Measurements from ENCODE around the gene TALDO1. TPM values are rescaled to one million over a fixed set of nuclear protein-coding genes. Genes with fewer than 3 reads are reported as not detected.

TALDO1 gene
- total and polyA plus RNA-seq, 2 of the 8 experiments (the other 6 are each of a cell fraction or from before 2014, with no cell fraction given): 265 to 308 TPM

DNA sequence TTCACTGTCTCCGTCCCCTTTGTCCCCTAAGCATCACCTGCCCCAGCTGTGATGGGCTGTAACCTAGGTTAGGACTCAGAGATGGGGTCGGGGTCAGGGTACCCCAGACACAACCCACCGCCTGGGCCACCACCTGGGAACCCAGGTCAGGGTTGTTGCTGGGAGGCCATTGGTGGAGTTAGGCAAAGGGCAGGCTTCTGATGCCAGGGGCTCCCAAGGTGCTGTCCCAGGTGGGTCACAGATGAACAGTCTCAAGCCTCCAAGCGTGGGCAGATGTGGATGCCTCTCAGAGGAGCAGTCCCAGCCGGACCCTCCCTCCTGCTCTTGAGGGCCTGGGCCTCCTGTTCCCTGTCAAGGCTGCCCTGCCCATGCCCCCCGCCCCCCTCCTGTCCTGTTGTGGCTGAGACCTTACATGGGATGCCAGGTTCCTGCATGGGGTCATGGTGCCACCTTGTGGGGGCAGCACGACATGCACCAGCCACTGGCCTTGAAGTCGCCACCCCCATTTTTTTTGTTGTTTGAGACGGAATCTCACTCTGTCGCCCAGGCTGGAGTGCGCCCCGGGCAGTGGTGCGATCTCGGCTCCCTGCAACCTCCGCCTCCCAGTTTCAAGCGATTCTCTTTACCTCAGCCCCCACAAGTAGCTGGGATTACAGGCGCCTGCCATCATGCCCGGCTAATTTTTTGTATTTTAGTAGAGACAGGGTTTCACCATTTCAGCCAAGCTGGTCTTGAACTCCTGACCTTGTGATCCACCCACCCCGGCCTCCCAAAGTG is 17.9 kb downstream of the TALDO1 start:
- no peak overlapping the region for H3K4ac ChIP-seq (replicated peaks; ENCODE audit: insufficient read length, low read depth, low read length)
- no peak overlapping the region for H3K18ac ChIP-seq (ENCODE audit: extremely low read depth, low read length)
- no peak overlapping the region; the same call in 1 of the 2 replicates for H2BK5ac ChIP-seq (ENCODE audit: low read depth, low read length)
- no peak overlapping the region for H3K9ac ChIP-seq (replicated peaks in 1 of 4; ENCODE audit: extremely low read depth in 1 of 4, low read depth in 3 of 4, low read length in 3 of 4)
- no peak overlapping the region for H4K5ac ChIP-seq (ENCODE audit: insufficient read length, low read depth, low read length)
- no peak overlapping the region for H2AFZ ChIP-seq (ENCODE audit: low read length)
- no peak overlapping the region for H3K27ac ChIP-seq (ENCODE audit: low read depth, low read length)
- CTCF ChIA-PET (ENCODE audit: partially characterized antibody): interaction anchor here (0.5 to 26.9 kb wide), 18 partner anchors 9 to 222 kb away, joined by 3 to 395 read pairs (median 4); partner anchors contain the start of genes TALDO1 and TMEM80
- no peak overlapping the region for H4K8ac ChIP-seq (ENCODE audit: extremely low read depth, insufficient read depth, low read length)
- H3K79me1 ChIP-seq (ENCODE audit: low read depth, low read length): peaks cover 7% of the 10 kb centered on the region; the same call in 1 of the 2 replicates
- H2BK15ac ChIP-seq (ENCODE audit: low read length): no peak overlapping the region
- H4K91ac ChIP-seq (replicated peaks; ENCODE audit: insufficient read length, low read length): no peak overlapping the region
- H3K9me3 ChIP-seq (ENCODE audit: insufficient read depth in 2 of 2, low read depth in 1 of 2, low read length in 1 of 2): no peaks in the 10 kb centered on the region
- no peak overlapping the region for H3K14ac ChIP-seq (ENCODE audit: insufficient read length)
- H3K4me3 ChIP-seq (ENCODE audit: extremely low read depth in 1 of 4, insufficient read depth in 2 of 4, low read depth in 3 of 4, low read length in 4 of 4): no peak overlapping the region
- H3K56ac ChIP-seq (replicated peaks; ENCODE audit: insufficient read length, low read depth, low read length): no peak overlapping the region
- H3K4me2 ChIP-seq (ENCODE audit: insufficient read depth in 1 of 2, low read depth in 2 of 2, low read length in 2 of 2): no peak overlapping the region
- peak; percentile 24 for FAIRE-seq
- H3K36me3 ChIP-seq (ENCODE audit: control insufficient read depth in 2 of 4, insufficient read depth in 4 of 4, low read length in 3 of 4): peaks cover 24 to 57% (median 30%) of the 10 kb centered on the region in 4 experiments
- no peaks in the 10 kb centered on the region for H3K79me2 ChIP-seq (ENCODE audit: control insufficient read depth in 1 of 2, insufficient read depth in 2 of 2, low read length in 2 of 2)
- peaks cover 0 to 12% (median 7%) of the 10 kb centered on the region in 4 experiments; a peak in 6 of 7 replicates for H3K4me1 ChIP-seq (replicated peaks in 1 of 4; ENCODE audit: control insufficient read depth in 3 of 4, insufficient read depth in 4 of 4, low read length in 3 of 4)
- H3K27me3 ChIP-seq (replicated peaks in 1 of 4; ENCODE audit: control insufficient read depth in 3 of 4, extremely low read depth in 1 of 4, insufficient read depth in 3 of 4, low read length in 3 of 4): no peaks in the 10 kb centered on the region
- DNase-seq (ENCODE audit: low read depth in 1 of 2, low spot score in 2 of 2): peak in 1 of 2 experiments; percentile 87
- 86% methylated on average over 19 of the region's 19 CpGs; no CpG with 5 or more reads in 1 of the 2 experiments for WGBS, 2 experiments (ENCODE audit: extremely low coverage in 1 of 2, insufficient coverage in 1 of 2, insufficient read length in 1 of 2, insufficient replicate concordance in 2 of 2, low coverage in 1 of 2, low lambda C conversion rate in 2 of 2, missing lambda C conversion rate in 1 of 2)
- H3K23ac ChIP-seq (ENCODE audit: insufficient read length): no peak overlapping the region
- no peak overlapping the region for H2BK120ac ChIP-seq (replicated peaks; ENCODE audit: low read depth, low read length)
- no peak overlapping the region for H2AK5ac ChIP-seq (ENCODE audit: low read depth, low read length)
- H2BK20ac ChIP-seq (ENCODE audit: low read length): no peak overlapping the region
- H2BK12ac ChIP-seq (ENCODE audit: low read depth, low read length): no peak overlapping the region
- no peaks in the 10 kb centered on the region for H3K23me2 ChIP-seq (ENCODE audit: low read depth, low read length)
- POLR2A ChIA-PET (ENCODE audit: partially characterized antibody): interaction anchor here (1.1 to 35.3 kb wide), 9 partner anchors 2 to 204 kb away, joined by 3 to 636 read pairs (median 3); partner anchors contain the start of genes DRD4, GATD1 and TALDO1
- peaks cover 13 to 31% of the 10 kb centered on the region in 2 experiments for H4K20me1 ChIP-seq (replicated peaks in 1 of 2; ENCODE audit: control insufficient read depth in 1 of 2, insufficient read depth in 2 of 2, low read length in 2 of 2)
- TF ChIP-seq POLR2A (IDR thresholded peaks at IDR 0.05; ENCODE audit: control extremely low read depth in 1 of 2, low read depth in 2 of 2, low read length in 2 of 2) (peak in 1 of 2 experiments; percentile 60; a peak in 1 of 3 replicates), POLR2AphosphoS5 (IDR thresholded peaks at IDR 0.05; ENCODE audit: low read depth, low read length) (peak; percentile 86), SIRT6 (IDR thresholded peaks at IDR 0.05; ENCODE audit: low read length) (no peak), YY1 (IDR thresholded peaks at IDR 0.05; ENCODE audit: low read depth, low read length) (peak; percentile 28; the same call in 1 of the 2 replicates), SP1 (IDR thresholded peaks at IDR 0.05; ENCODE audit: low read depth, low read length) (no peak), GABPA (IDR thresholded peaks at IDR 0.05; ENCODE audit: borderline replicate concordance, insufficient read depth, low read length) (peak; percentile 37; the same call in 1 of the 2 replicates), SIN3A (conservative IDR thresholded peaks at IDR 0.05 in 1 of 2, IDR thresholded peaks at IDR 0.05 in 1 of 2; ENCODE audit: low read depth in 1 of 2, low read length in 2 of 2) (0 out of 4 replicates have a peak, but pooled peaks have one; percentile 23 to 43)
- TF ChIP-seq, protein P1, sequence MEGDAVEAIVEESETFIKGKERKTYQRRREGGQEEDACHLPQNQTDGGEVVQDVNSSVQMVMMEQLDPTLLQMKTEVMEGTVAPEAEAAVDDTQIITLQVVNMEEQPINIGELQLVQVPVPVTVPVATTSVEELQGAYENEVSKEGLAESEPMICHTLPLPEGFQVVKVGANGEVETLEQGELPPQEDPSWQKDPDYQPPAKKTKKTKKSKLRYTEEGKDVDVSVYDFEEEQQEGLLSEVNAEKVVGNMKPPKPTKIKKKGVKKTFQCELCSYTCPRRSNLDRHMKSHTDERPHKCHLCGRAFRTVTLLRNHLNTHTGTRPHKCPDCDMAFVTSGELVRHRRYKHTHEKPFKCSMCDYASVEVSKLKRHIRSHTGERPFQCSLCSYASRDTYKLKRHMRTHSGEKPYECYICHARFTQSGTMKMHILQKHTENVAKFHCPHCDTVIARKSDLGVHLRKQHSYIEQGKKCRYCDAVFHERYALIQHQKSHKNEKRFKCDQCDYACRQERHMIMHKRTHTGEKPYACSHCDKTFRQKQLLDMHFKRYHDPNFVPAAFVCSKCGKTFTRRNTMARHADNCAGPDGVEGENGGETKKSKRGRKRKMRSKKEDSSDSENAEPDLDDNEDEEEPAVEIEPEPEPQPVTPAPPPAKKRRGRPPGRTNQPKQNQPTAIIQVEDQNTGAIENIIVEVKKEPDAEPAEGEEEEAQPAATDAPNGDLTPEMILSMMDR (IDR thresholded peaks at IDR 0.05; ENCODE audit: control extremely low read depth in 1 of 3, insufficient read depth in 1 of 3, low read depth in 1 of 3, low read length in 3 of 3): peak; percentile 66 to 94 (median 82)
- TF ChIP-seq, protein P2, sequence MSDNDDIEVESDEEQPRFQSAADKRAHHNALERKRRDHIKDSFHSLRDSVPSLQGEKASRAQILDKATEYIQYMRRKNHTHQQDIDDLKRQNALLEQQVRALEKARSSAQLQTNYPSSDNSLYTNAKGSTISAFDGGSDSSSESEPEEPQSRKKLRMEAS (IDR thresholded peaks at IDR 0.05): 0 out of 2 replicates have a peak, but pooled peaks have one; percentile 17

All from H1 (cell line).